NT2/D1 (cell line): ENCODE measurements around the gene CARS2.
"Not testable (repeated sequence)": the region's sequence is repeated elsewhere in the genome, so short reads cannot be mapped to it uniquely, and the experiment has no call there.

Experiments used
- DNase-seq: peaks from one replicate; pipeline ENCODE4 v3.0.0-alpha.2; 2011; ENCODE audit warnings: low read depth, low spot score
- H3K27me3 ChIP-seq: 2 replicates; pipeline ENCODE4 v1.6.0; 2011; ENCODE audit warnings: mild to moderate bottlenecking; ENCODE audit not compliant: insufficient read length, insufficient read depth
- H3K36me3 ChIP-seq: 2 replicates; pipeline ENCODE4 v1.6.1; 2011; ENCODE audit warnings: mild to moderate bottlenecking, low read length, mixed read lengths; ENCODE audit not compliant: insufficient read depth, insufficient read length
- H3K4me1 ChIP-seq: 2 replicates; pipeline ENCODE4 v1.5.1; 2011; ENCODE audit not compliant: insufficient read depth, insufficient read length
- H3K4me3 ChIP-seq: 2 replicates; pipeline ENCODE4 v1.5.1; 2011; ENCODE audit warnings: low read depth; ENCODE audit not compliant: insufficient read length
- H3K9ac ChIP-seq: 2 replicates; pipeline ENCODE4 v1.6.0; 2011; ENCODE audit warnings: low read depth; ENCODE audit not compliant: insufficient read length
- H3K9me3 ChIP-seq: 2 replicates; pipeline ENCODE4 v1.5.1; 2011; ENCODE audit warnings: mild to moderate bottlenecking, low read length; ENCODE audit not compliant: insufficient read depth
- SUZ12 ChIP-seq: IDR thresholded peaks from 2 replicates; pipeline ENCODE4 v1.6.1; 2011; ENCODE audit not compliant: insufficient read length, insufficient read depth; ENCODE audit errors: extremely low read depth
- YY1 ChIP-seq: IDR thresholded peaks from 2 replicates; pipeline ENCODE4 v1.6.1; 2011; ENCODE audit not compliant: insufficient read length, insufficient read depth
- ZNF274 ChIP-seq: IDR thresholded peaks from 2 replicates; pipeline ENCODE4 v1.6.1; 2011; ENCODE audit warnings: mild to moderate bottlenecking, low read depth, low read length

The CARS2 gene

GRCh38 chr13:110664673-110665072 is 41.2 kb downstream of the CARS2 start:
- no peaks in the 10 kb centered on the region for H3K27me3 ChIP-seq
- no peak for DNase-seq
- TF ChIP-seq YY1 (no peak), ZNF274 (no peak), SUZ12 (no peak)
- no peak overlapping the region for H3K4me3 ChIP-seq
- peaks cover 21% of the 10 kb centered on the region; the same call in 1 of the 2 replicates for H3K9me3 ChIP-seq
- H3K36me3 ChIP-seq = peaks cover 69% of the 10 kb centered on the region
- no peaks in the 10 kb centered on the region for H3K4me1 ChIP-seq
- no peak overlapping the region for H3K9ac ChIP-seq

- peaks cover 69% of the 10 kb centered on the region for H3K36me3 ChIP-seq
- H3K9me3 ChIP-seq = peaks cover 14% of the 10 kb centered on the region; the same call in 1 of the 2 replicates
- H3K4me1 ChIP-seq = no peaks in the 10 kb centered on the region
- H3K27me3 ChIP-seq = no peaks in the 10 kb centered on the region
- no peak for TF ChIP-seq ZNF274
- no peak for TF ChIP-seq SUZ12
- no peak for TF ChIP-seq YY1
- no peak overlapping the region for H3K4me3 ChIP-seq
- no peak for DNase-seq
- H3K9ac ChIP-seq = no peak overlapping the region
These were observed 41.9 kb downstream of the CARS2 start for GRCh38 chr13:110664041-110664440.

DNA sequence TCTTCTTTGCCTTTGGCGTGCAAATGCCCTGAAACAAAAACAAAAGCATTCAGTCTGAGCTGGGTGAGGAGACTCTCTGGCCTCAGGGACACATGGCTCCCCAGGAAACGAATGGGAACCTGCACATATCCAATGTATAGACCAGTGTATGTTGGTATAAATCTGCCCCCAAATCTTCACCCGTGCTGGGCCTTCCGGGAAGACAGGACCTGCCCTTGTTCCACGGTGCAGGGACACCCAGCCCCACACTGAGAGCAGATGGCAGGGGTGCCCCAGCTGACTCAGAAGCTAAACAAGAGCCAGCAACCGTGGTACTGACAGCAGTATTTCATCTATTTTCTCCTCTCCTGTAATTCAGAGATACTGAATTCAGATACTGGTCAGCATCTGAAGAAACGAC is 42.4 kb downstream of the CARS2 start:
- no peak for TF ChIP-seq ZNF274
- TF ChIP-seq YY1 = no peak
- TF ChIP-seq SUZ12 = no peak
- Histone ChIP-seq H3K4me1 (no peaks in the 10 kb centered on the region), H3K9ac (no peak overlapping the region), H3K27me3 (no peaks in the 10 kb centered on the region), H3K36me3 (peaks cover 66% of the 10 kb centered on the region), H3K4me3 (no peak overlapping the region), H3K9me3 (peaks cover 11% of the 10 kb centered on the region; the same call in 1 of the 2 replicates)
- no peak for DNase-seq

- Histone ChIP-seq H3K4me1 (no peaks in the 10 kb centered on the region), H3K36me3 (peaks cover 64% of the 10 kb centered on the region), H3K4me3 (no peak overlapping the region), H3K9ac (no peak overlapping the region), H3K9me3 (peaks cover 13% of the 10 kb centered on the region; the same call in 1 of the 2 replicates), H3K27me3 (no peaks in the 10 kb centered on the region)
- TF ChIP-seq YY1 = no peak
- TF ChIP-seq SUZ12 = no peak
- TF ChIP-seq ZNF274 = no peak
- no peak for DNase-seq
These were observed 43.0 kb downstream of the CARS2 start for GRCh38 chr13:110662777-110663443.

GRCh38 chr13:110662091-110662490 is 43.8 kb downstream of the CARS2 start:
- no peak overlapping the region for H3K9ac ChIP-seq
- no peaks in the 10 kb centered on the region for H3K4me1 ChIP-seq
- TF ChIP-seq ZNF274 (no peak), YY1 (no peak), SUZ12 (no peak)
- H3K27me3 ChIP-seq = no peaks in the 10 kb centered on the region
- DNase-seq = no peak
- H3K36me3 ChIP-seq = peaks cover 58% of the 10 kb centered on the region
- no peak overlapping the region for H3K4me3 ChIP-seq
- H3K9me3 ChIP-seq = peaks cover 17% of the 10 kb centered on the region; the same call in 1 of the 2 replicates

GRCh38 chr13:110661256-110661655 is 44.7 kb downstream of the CARS2 start:
- H3K36me3 ChIP-seq = peaks cover 52% of the 10 kb centered on the region
- H3K27me3 ChIP-seq = no peaks in the 10 kb centered on the region
- TF ChIP-seq YY1 (no peak), SUZ12 (no peak), ZNF274 (no peak)
- peaks cover 17% of the 10 kb centered on the region; the same call in 1 of the 2 replicates for H3K9me3 ChIP-seq
- no peak for DNase-seq
- no peaks in the 10 kb centered on the region for H3K4me1 ChIP-seq
- no peak overlapping the region for H3K9ac ChIP-seq
- no peak overlapping the region for H3K4me3 ChIP-seq

GRCh38 chr13:110658218-110658911 is 47.6 kb downstream of the CARS2 start:
- Histone ChIP-seq H3K9me3 (peaks cover 17% of the 10 kb centered on the region; the same call in 1 of the 2 replicates), H3K36me3 (peaks cover 27% of the 10 kb centered on the region)
- not testable (repeated sequence) for H3K9ac ChIP-seq, H3K4me3 ChIP-seq, H3K4me1 ChIP-seq, DNase-seq, H3K27me3 ChIP-seq
